Fibroblast of skin of right quadriceps (primary cell): ENCODE results near the gene CEP55.
A peak's percentile ranks its signal among the peaks of the same experiment; 100 is the strongest.
"Not testable (repeated sequence)": the region's sequence is repeated elsewhere in the genome, so short reads cannot be mapped to it uniquely, and the experiment has no call there.

Experiments used
- DNase-seq: peaks from one replicate; pipeline ENCODE4 v3.0.0-alpha.2; 2013

CEP55 gene

DNA sequence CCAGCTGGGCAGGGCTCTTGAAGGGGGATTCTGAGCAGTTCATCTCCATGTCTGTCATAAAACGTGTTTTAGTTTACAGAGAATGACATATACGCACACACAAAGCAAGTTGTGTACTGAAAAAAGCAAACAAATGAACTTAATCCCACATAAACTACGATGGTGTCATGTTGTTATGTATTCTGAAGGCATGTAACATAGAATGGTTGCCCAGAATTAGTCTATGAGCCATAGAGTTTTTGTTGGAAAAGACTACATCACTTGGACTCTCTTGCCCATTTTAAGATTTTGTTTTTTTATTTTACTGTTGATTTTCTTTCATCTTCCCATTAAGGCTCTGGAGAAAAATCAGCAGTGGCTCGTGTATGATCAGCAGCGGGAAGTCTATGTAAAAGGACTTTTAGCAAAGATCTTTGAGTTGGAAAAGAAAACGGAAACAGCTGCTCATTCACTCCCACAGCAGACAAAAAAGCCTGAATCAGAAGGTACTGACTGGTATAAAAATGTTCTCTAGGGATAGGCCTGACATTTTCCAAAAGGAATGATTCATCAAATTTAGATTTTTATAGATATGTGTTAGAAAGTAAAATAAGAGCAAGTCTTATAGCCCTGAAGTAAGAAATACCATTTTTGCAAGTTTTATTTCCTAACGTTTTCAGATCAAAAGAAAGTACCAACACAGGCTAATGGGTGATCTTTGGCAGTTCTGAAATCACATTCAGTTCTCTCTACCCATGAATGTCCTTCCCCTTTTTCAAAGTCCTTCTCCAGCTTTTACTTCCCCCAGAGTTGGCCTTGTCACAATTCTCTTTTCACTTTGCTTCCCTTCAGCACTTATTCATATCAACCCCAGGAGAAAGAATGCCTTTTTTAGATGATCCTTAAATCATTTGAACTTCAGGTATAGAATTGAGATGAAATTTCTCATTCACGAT, 18.9 kb downstream of the CEP55 start:
- DNase-seq: peak; percentile 28

DNA sequence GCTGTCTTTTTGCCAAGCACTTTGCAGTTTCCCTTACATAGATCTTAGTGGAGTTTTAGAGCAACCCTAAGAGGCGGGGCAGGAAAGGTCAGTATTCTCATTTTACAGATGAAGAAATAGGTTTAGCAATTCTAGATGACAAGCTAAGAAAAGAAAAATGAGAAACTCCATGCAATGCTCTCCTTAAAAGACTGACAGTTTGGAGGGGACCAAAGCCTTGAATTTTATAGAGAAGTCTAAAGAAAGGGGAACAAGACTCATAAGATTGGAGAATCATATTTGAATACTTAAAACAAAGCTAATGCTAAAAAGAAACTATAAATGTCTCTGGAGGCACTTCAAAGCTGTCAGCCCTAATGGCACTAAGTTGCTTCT, 19.6 kb downstream of the CEP55 start:
- DNase-seq: no peak

DNA sequence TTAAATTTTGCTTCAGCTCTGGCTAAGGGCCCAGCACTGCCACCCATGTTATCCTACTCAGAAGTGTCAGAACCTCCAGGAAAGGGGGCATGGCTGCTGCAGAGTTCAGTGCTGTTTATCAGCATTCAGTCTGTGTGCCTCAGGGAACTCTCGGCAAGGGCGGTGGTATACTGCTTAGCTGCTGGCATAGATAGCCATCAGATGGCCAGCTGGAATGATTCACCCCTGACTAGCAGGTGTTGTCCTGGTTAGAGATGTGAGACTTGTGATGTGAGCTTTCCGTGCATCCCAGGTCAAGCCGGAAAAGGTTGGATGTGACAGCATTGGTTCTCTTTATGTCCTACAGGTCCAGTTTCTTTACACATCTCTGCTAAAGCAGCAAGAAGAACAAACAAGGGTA, 22.1 kb downstream of the CEP55 start:
- DNase-seq: no peak

DNA sequence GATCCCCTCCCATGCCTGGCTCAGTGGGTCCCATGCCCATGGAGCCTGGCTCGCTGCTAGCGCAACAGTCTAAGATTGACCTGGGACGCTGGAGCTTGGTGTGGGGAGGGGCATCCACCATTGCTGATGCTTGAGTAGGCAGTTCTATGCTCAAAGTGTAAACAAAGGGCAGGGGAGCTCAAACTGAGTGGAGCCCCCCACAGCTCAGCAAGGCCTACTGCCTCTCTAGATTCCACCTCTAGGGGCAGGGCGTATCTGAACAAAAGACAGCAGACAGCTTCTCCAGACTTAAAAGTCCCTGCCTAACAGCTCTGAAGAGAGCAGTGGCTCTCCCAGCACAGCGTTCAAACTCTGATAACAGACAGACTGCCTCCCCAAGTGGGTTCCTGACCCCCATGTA, 38.9 kb downstream of the CEP55 start:
- no peak for DNase-seq

DNA sequence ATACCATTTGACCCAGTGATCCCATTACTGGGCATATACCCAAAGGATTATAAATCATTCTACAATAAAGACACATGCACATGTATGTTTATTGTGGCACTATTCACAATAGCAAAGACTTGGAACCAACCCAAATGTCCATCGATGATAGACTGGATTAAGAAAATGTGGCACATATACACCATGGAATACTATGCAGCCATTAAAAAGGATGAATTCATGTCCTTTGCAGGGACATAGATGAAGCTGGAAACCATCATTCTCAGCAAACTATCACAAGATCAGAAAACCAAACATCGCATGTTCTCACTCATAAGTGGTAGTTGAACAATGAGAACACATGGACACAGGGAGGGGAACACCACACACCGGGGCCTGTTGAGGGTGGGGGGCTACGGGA, 44.5 kb downstream of the CEP55 start:
- DNase-seq: not testable (repeated sequence)

DNA sequence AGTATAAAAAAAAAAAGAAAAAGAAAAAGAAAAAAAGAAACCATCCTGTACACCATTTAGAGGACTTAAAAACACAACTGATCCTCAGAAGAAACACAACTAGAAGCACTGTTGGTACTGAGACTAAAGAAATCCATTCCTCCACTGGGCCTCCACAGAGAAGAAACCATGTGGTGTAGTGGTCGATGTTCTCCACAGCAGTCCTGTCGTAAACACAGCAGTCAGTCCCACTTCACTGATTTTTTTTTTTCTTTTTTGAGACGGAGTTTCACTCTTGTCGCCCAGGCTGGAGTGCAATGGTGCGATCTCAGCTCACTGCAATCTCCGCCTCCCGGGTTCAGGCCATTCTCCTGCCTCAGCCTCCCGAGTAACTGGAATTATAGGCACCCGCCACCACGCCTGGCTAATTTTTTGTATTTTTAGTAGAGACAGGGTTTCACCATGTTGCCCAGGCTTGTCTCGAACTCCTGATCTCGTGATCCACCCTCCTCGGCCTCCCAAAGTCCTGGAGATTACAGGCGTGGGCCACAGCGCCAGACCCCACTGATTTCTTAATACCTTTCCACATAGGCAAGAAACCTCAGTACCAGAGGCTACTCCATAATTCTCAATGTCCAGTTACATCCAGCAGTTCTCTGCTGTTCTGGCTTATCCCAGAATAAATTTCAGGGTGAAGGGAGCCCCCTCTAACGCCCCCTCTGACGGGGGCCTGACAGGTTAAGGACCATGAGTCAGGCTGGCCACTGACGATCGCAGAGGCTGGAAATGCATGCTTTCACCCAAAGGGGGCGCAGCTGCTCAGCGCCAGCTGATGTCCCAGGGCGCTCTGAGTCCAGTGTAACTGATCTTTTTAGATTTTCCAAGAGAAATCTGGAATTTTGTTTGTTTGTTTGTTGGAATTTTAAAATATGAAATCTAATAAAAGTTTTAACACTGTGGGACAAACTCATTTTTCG, 45.3 kb downstream of the CEP55 start:
- peak; percentile 28 for DNase-seq

DNA sequence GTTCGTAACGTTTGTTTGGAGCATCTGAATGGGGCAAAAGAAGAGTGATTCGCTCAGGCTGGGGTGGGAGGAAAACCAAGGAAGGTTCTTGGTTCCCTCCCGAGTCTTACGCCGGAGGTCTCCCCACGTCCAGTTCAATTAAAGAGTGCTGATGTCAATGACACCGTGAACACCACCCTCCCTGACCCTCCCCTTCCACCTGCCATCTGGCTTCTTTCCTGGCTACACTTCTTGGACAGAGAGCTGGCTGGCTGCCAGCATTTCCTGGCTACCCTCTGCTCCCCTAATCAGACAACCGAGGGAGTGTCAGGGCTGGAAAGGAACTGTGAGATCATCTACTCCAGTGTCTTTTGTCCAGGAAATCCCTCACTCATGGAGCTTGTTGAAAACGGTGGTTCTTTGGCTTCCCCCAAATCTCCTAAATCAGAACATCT, 46.0 kb downstream of the CEP55 start:
- peak; percentile 10 for DNase-seq

DNA sequence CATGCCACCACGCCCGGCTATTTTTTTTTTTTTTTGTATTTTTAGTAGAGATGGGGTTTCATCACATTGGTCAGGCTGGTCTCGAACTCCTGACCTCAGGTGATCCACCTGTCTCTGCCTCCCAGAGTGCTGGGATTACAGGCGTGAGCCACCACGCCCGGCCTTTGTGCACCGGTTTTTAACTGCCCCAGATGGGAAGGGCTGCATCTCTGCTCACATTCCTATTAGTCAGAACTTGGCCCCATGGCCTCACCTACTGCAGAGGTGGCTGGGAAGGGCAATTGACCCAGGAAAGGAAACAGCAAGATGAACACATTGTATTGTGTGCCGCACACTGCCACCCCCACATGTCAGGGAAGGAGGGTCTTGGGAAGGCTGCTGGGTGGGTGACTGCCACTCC, 50.6 kb downstream of the CEP55 start:
- DNase-seq: not testable (repeated sequence)

DNA sequence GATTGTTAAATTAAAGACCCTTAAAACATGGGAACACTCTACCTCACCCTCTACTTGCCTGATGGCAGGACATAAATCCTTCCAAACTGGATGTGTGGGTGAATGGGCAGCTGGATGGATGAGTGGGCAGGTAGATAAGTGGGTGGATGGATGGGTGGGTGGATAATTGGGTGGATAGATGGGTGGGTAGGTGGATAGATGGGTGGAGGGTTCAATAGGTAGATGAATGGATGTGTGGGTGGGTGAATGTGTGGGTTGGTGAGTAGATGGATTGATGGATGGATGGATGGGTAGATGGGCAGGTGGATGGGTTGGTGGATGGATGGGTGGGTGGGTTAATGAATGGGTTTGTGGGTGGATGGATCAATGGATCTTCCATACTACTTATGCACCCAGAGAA, 51.1 kb downstream of the CEP55 start:
- DNase-seq: no peak

DNA sequence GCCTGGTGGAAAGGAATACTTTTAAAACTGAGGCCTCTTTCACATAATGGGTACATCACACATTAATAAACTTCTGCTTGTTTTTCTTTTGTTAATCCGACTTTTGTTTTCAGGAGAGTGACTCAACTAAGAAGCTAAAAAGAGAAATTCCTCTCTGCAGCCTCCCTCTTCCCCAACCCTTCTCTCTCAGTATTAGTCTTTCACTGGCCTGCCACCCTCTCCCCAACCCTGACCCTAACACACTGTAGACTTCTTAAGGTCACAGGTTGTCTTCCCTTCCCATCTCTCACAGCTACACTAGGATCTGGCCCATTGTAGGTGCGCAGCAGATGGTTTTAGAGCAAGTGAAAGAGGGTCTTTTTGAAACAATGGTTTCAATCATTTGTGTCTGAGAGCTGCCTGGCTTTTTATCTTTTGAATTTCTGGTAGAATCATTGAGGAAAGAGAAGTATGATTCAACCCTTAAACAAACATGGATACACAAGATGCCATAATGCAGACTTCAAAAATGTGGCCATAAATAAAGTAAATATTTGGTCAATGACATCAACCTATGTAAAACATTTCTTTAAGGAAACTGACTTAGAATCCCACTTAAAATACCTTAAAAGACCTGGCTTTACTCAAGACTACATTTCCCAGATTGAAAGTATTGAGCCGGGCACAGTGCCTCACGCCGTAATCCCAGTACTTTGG, 52.1 kb downstream of the CEP55 start:
- DNase-seq: peak; percentile 35

DNA sequence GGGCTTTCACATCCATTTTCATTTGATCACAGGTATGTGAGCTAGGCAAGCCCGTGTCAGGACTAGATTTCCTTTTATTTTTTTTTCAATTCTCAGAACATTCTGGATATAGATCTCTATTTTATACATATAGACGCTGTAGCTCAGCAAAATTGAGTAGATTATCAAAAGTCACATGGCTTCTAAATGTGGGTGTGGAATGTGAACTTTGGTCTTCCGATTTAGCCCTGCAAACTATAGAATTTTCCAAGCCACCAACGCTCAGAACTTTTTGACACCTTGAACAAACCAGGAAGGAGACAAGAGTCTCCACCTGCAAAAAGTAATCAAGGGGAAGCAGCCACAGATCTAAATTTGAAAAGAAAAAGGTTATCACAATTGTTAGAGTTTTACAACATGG, 54.2 kb downstream of the CEP55 start:
- DNase-seq: no peak

DNA sequence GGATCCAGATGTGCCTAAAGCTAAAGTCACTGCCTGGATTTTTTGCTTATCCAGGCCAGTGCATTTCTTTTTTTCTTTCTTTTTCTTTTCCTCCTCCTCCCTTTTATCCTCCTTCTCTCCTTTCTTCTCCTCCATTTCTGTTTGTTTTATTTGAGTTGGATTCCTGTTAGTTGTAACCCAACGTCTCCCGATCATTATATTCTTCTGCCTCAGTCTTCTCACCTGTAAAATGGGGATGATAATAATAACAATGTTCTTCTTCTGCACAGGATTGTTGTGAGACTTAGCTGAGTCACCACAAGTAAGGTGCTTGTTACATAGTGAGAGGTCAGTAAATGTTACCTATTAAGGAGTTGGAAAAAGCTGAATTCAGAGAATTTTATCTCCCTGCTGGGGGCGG, 56.4 kb downstream of the CEP55 start:
- DNase-seq: no peak

DNA sequence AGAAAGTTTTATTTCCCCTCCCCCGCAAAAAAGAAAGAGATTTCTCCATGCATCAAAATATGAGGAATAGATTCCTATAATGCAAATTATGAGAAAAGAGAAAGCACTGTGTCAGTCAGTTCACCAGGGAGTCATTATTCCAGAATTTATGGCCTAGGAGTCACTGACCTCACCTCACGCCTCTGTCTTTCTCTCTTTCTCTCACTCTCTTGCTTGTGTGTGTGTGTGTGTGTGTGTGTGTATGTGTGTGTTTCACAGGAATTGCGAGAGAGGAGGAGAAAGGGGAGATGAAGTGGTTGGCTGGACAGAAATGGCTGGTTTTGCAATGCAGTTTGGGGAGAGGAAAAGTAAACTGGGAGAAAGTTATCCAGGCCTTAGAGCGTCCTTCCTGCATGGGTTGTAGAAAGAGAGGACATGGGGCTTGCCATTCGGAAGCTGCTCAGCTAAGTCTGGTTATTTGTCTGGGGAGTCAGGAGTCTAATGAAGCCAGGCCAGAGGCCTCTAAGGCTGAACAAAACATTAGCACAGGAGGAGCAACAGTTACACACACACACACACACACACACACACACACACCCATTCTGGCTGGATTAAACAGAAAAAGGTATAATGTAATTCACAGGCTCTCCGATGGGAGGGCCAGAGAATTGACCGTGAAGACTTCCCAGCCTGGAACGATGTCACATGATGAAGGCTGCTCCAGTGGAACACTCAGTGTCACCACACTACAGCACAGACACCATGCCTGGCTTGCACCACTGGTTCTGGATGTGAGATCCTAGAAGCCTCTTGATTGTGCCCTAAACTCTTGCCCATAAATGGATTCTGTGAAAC, 57.3 kb downstream of the CEP55 start:
- DNase-seq: peak; percentile 28

DNA sequence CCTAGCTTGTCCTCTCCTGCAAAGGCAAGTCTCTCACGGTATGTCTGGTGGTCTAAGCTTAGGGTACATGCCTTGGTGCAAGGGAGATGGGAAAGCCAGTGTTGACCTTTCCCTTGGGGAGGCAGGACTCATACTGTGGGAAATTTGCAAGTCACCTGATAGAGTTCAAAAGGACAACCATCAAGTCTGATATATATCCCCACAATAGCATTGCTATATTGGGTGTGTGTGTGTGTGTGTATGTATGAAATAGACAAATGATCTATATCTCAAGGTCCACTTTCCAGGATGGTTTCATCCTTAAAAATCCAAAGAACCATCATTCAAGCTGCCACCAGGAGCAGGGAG, 57.9 kb downstream of the CEP55 start:
- no peak for DNase-seq

DNA sequence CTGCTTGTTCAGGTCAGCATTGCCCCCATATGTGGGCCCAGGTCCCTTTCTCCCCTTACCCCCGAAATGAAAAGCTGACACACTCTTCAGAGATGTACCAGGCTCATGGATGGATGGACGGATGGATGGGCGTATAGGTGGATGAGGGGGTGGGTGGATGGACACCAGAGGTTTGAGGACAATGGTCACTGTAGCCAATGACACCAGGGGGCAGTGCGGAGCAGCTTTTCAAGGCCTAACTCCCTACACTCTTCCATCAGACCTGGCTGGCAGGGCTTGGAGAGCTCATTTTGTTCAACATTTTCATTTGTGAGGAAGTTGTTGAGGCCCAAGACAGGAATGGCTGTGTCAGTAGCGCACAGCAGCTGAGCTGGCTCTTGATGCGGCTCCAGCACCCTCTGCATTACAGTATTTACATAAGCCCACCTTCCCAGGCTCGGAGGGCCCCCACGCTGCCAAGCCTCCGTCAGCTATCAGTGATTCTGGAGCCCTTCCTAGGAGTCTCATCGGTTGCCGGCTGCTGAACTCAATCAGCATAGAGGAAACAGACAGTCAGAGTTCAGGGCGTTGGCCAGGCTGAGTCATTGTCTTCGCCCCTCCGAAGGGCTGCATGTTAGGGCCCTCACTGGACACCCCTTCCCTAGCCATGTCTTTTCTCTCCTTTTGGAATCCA, 58.5 kb downstream of the CEP55 start:
- peak; percentile 50 for DNase-seq

DNA sequence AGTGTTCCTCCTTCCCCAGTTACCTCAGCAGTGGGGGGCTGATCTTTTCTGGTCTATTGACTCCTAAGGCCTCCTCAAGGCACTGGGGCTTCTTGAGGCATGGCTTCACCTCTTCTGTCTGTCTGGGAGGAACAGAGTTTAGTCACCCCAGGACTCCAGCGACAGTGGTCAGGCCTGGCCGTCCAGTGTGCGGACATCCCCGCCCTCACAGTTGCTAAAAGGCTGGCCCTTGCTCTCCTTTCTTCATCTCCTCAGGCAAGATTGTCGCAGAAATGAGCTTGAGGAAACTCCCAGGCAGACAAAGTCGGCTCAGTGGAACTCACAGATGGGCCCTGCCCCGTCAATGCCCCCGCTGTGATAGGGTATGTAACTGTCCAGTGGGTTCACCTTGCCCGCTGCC, 63.1 kb downstream of the CEP55 start:
- DNase-seq: no peak

DNA sequence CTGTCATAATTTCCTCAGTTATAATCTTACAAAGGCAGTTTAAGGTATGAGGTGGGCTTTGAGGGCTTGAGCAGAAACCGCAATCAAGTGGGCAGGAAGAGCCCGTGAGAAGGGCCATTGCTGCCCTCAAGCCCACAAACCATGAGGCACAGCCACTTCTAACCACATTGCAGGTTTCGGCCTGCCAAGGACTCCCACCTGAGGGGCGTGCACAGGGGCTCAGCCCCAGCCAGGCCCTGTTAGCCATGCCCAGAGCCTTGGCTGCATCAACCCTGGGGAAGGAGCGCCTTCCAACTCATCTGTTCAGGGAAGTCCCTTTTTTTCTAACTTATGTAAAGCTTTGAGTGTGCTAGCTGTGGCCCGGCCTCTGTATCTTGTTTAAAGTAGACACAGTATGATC, 64.1 kb downstream of the CEP55 start:
- no peak for DNase-seq

DNA sequence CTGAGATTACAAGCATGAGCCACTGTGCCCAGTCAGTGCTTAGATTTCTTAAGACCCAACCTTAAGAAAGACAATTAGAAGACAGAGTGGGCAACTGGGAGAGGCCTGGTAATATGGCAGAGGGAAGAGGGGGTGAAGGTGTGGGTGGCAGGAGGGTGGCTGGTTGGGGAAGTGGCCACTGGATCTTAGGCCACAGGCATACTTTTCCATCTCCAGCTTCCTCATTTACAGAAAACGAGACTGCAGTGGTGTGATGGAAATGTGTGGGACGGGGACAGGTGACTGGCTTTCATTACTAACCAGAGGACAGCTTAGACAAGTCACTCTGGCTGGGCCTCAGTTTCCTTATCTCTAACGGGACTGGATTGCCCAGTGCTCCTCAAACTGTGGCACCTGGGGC, 69.0 kb downstream of the CEP55 start:
- DNase-seq: no peak

DNA sequence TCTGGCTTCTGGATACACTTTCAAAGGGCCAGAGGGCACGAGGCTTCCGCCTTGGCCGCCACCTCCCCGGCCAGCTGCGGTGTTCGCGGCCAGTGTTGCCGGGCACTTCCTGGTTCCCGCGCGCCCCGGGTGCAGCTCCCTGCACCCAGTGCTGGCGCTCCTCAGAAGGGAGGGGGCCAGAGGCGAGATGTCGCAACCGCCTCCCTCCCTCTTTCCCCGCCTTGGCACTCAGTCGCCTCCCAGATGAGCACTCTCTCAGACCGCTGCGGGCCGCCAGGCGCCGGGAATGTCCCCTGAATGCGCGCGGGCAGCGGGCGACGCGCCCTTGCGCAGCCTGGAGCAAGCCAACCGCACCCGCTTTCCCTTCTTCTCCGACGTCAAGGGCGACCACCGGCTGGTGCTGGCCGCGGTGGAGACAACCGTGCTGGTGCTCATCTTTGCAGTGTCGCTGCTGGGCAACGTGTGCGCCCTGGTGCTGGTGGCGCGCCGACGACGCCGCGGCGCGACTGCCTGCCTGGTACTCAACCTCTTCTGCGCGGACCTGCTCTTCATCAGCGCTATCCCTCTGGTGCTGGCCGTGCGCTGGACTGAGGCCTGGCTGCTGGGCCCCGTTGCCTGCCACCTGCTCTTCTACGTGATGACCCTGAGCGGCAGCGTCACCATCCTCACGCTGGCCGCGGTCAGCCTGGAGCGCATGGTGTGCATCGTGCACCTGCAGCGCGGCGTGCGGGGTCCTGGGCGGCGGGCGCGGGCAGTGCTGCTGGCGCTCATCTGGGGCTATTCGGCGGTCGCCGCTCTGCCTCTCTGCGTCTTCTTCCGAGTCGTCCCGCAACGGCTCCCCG, 70.2 kb downstream of the CEP55 start, which contains the start of gene FFAR4:
TSS of gene FFAR4 (plus strand) at position 231 of the 842 bp plus-strand sequence. CDS start at position 287, 56 bp downstream.
- no peak for DNase-seq

DNA sequence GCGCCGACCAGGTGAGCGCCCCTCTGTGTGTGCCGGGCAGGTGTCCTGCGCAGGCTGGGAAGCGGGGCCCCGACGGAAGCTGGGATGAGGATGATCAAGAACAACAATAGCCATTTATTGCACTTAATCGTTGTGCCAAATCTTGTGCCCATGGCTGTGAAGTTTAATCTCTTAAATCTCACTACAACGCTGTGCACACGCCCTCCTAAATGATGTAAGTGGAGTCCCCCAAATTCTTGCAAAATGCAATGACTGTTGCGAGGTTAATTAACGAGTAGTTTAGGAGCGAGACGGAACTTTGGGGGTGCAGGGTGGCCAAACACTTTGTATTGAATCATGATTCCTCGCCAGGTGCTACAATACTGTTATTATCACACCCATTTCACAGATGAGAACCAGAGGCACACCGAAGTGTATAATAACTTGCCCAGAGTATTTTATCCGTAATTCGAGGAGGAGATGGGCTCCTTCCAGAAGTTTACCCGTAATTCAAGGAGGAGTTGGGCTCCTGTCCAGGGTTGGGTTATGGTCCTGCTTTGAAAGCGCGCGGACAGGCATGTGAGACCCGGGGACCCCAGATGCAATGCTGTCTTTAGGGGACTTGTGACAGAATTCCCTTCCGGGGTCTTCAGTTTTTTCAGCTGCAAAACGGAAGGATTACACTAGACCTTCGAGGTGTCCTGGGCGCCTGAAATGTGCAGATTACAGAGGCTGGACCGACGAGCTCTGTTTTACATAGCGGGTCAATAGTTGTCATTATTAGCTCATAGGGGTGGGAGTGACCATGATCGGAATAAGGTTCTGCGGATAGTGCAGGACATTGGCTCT, 71.1 kb downstream of the CEP55 start:
- DNase-seq: no peak
